GM19240 (cell line): ENCODE results near the gene KIF13A.
"Not testable (repeated sequence)": the region's sequence is repeated elsewhere in the genome, so short reads cannot be mapped to it uniquely, and the experiment has no call there.

Source experiments
- DNase-seq: peaks from one replicate; pipeline ENCODE4 v3.0.0; 2011; ENCODE audit warnings: low spot score; ENCODE audit not compliant: insufficient read length

The KIF13A gene

DNA sequence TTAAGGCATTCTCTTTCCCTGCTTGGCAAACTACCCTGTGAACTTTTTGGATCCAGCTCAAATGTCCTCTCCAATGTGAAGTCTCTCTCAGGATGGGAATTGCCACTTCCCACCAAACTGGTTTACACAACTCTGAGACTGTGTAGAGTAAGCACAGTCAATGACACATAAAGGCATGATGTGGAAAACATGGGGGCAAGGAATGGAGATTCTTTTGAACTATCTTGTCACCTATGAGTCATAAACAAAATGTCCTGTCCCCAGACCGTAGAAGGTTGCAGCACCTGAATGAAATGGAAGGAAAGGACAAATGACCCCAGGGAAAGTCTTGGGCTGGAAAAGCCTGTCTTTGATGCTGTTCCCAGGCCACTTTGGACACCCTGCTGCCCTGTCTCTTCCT lies 11.0 kb upstream of the KIF13A start:
- DNase-seq, result no peak

DNA sequence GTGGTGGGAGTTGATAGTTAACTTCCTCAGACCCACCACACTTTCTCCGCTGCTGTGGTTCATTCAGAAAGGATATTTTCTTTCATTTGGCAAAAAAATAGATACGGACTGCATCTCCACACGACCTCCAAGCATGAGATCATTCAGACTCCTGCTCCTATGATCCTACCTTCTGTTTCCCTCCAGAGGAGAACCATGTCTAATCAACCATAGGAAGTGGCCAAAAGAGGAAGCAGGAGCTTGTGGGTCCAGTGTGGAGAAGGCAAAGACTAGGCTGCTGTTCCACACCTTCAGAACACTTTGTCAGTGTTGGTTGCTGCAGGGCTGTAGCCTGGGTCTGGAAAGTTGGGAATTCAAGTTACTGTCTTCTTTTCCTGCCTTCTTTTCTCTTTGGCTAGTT lies 10.6 kb upstream of the KIF13A start:
- DNase-seq, result no peak

DNA sequence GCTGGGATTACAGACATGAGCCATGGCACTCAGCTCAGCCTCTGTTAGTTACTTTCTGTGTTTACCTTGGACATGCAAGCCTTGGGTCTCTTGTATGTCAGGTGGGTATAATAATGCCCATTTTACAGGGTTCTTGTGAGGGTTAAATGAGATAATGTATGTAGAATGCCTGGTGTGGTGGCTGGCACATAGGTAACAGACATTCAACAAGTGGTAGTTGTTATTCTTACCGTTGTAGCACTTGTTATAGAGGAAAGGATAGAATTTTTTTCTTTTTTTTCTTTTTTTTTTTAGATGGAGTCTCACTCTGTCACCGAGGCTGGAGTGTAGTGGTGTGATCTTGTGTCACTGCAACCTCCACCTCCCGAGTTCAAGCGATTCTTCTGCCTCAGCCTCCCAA lies 8.0 kb upstream of the KIF13A start:
- DNase-seq, result no peak

DNA sequence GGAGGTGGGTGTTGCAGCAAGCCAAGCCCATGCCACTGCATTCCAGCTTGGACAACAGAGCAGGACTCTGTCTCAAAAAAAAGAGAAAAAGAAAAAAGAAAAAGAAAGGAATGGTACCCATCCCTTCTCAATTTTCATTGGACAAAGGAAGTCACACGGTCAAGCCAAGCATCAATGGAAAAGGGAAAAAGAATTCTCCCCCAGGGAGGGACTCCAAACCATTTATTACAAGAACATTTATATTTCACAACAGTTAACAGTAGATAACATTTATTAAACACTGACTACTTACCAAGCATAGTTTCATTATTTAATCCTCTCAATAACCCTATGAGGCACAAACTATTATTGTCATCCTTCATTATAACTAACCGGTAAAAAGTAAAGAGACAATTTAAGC lies 6.6 kb upstream of the KIF13A start:
- DNase-seq, result no peak

DNA sequence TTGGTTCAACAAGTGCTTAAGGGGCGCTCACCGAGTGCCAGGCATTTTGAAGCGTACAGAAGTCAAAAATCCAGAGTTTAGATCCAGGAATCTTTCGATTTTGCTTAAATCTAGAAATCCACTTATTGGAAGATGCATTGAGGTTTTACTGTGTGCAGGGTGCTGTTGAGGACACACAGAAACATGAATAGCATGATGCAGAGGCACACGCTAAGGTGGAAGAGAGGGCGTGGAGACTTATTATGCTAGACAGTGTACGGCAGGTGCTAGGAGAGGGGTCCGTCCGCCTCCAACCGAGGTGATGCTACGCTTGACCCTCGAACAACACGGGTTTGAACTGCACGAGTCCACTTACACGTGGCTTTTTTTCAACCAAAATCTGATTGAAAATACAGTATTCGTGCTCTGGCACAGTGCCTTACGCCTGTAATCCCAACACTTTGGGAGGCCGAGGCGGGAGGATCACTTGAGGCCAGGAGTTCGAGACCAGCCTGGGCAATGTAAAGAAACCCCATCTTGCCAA lies 1.0 kb upstream of the KIF13A start:
- DNase-seq, result no peak

DNA sequence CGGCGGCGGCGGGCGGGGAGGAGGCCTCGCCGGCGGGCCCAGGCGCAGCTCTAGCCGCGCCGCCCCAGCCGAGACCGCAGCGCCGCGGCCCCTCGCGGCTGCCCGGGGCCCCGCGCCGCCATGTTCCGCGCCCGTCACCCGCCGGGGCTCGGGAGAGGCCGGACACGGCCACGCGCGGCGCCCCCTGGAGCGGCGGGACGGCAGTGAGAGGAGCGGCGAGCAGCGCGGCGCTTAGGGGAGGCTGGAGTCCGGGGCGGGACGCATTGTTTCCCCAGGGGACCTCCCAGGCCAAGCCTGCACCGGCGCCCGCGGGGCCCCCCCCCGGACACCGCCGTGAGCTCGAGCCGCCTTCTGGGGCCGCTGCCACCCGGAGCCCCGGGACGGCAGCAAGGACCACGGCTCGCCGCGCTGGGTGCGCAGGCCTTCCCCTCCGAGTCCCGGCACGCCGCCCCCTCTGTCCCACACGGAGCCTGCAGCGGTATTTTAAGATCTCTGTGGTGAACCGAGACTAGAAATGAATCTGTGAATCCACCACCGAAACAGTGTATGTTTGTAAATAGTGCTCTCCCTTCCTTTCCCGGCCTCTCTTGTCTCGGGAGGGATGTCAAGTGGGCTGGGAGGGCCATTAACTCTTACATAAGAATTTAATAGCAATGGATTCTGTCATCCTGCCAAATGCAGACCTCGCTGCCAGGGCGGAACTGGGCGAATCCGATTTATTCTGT lies 424 bp upstream of the KIF13A start:
- peak; percentile 55 for DNase-seq

DNA sequence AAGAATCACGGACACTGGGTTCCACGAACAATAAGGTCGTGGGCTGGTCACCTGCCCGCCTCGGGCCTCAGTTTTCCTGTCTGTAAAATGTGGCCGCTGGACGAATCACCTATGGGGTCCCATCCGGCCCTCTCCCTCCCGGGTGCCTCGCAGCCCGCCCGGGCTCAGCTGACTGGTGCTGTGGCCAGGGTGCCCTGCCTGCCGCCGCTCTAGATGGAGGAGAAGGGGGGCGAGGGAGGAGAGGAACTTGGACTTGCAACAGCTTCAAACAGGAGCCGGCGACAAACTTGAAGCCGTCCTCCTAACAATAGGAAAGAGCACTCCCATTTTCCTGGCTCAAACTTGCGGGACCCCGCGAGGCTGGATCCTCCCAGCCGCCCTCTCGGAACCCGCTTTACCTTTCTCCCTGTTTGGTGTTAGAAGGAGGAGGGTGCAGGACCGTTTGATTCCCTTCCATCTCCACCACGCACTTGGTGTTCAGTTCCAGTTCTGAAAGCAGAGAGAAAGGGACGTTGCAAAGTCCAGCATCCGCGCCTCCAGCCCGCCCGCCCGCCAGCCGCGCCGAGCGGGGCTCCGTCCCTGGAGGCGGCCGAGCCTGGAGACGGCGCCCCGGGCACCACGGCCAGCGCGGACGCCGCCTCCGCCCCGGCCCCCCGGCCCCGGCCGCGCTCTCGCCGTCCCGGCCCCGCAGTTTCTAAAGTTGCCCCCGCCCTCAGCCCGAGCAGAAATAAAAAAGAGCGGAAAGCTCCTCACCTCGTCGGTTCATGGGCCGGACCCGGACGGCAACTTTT lies 584 bp downstream of the KIF13A start:
- DNase-seq, result no peak

DNA sequence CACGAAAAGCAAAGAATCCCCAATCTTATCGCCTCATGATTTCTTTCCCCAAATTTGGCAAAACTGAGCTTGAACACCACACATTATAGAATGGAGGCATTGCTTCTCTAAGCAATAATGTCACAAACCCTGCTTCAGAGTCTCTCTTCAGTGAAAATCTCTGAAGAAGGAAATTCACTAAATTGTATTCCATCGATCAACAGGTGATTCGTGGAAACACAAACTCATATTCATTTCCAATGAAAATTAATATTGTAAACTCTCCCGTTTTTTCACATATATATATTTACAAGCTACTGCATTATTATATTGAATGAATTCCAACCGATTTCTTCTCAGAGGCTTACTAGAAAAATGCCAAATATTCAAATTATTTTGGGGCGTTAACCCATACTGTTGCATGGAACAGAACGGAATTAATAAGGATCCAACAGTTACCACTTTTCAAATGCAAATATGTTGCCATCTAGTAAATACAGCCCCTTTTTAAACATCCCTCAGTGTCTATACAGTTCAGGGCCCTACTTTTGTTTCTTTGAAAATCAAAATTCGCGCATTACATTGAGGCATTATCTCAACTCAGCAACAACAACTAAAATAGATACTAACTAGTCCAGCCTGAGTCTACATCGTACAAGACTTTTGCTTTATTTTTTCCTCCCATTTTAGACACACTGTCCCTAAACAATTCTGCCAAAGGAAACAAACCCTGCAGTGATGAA lies 1.3 kb downstream of the KIF13A start:
- no peak for DNase-seq

DNA sequence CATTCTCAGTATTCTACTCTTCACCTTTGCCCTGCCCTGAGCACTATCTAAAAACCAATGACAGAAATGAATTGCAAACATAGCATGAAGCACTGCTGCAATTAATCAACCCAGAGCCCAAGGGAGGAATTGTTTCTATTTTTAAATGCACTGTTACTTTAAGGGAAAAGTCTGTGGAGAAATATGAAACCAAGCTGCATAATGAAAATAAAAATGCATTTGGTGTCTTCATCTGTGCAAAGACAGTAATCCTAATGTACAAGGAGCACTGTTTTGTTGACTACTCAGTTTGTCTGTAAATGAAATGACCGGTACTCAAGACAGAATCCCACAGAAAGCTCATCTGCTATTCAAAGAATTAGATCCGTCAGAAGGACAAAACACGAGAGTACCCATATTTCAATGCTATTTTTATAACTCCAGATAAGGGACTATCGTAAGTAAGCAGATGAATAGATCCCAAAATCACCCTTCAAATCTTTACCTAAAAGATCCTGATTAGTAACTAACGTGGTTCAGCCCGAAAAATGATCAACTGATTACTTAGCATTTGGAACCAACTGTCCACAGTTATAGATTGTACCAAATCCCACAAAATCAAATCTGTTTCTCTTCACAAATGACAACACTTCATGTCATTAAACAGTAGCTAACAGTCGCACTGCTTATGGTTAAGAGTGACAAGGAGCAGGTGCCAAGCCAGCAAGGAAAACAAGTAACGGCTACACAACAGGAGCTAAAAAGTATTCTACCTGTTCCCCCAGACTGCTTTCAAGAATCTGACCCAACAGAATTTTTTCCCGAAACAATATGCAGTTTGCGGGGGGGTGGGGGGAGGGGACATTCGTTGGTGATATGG lies 2.4 kb downstream of the KIF13A start:
- DNase-seq, result no peak

DNA sequence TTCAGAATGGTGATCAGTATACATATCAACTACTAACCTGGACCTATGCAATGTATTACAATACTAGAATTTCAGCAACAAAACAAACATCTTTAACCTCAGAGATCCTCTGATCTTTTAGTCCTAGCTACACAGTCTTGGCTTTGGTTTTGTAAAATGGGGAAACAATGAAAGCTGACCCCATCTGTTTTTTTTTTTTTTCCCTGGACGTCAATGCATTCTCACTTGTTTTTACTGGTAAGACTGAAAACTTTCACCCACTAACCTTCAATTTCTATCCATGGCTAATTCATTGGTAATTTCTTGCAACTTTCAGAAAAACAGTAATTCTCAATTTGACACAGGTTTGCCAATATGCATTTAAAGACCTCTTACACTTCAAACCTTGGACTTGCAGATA lies 3.0 kb downstream of the KIF13A start:
- no peak for DNase-seq

DNA sequence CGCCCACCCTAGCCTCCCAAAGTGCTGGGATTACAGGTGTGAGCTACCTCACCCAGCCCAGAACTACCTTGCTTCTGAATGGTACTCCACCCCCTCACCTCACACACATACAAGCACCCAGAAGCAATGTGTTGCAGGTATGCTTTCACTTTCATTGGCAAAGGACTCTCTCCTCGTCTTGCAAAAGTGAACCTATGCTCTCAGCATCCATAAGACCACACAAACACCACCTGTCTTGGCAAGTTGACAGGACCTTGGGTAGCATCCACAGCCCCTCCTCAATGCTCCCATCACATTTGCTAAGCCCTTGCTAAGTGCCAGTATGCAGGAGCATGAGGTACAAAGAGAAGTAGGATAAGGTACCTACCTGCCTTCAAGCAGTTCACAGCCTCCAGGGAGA lies 3.7 kb downstream of the KIF13A start:
- no peak for DNase-seq

DNA sequence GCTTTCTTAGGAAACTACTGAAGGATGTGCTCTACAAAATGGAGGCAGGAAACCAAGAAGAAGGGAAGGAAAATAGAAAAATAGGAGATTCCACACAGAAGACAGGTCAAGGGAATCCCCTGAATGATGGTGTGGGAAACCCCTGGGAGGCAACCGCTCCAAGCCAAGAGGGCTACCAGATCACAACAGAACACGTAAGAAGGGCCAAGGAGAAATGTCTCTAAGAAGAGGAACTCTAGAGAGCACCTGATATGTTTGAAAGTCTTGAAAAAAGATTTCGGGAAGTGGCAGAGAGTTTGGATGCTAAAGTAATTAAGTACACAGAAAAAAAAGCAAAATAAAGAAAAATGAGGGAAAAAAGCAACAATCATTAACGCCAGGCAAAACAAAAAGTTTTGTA lies 7.1 kb downstream of the KIF13A start:
- no peak for DNase-seq

DNA sequence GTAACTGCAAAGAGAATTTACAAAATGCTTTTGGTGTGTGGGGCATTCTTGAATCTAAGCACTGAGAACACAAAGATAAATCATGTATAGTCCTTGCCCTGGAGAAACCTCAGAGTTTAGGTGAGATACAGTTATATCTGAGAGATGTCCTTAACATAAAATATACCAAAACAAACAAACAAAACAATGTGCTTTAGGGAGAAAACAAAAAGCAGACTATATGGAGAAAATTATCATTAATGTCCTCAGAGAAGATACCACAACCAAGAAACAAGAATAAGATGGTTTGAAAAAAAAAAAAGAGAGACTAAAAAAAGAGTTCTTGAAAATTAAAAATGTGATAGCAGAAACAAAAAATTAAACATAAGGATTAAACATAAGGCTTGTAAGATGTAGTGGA lies 8.0 kb downstream of the KIF13A start:
- no peak for DNase-seq

DNA sequence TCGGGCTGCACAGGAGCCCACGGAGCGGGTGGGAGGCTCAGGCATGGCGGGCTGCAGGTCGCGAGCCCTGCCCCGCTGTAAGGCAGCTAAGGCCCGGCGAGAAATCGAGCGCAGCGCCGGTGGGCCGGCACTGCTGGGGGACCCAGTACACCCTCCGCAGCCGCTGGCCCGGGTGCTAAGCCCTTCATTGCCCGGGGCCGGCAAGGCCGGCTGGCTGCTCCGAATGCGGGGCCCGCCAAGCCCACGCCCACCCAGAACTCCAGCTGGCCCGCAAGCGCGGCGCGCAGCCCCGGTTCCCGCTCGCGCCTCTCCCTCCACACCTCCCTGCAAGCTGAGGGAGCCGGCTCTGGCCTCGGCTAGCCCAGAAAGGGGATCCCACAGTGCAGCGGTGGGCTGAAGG lies 11.2 kb downstream of the KIF13A start:
- not testable (repeated sequence) for DNase-seq

DNA sequence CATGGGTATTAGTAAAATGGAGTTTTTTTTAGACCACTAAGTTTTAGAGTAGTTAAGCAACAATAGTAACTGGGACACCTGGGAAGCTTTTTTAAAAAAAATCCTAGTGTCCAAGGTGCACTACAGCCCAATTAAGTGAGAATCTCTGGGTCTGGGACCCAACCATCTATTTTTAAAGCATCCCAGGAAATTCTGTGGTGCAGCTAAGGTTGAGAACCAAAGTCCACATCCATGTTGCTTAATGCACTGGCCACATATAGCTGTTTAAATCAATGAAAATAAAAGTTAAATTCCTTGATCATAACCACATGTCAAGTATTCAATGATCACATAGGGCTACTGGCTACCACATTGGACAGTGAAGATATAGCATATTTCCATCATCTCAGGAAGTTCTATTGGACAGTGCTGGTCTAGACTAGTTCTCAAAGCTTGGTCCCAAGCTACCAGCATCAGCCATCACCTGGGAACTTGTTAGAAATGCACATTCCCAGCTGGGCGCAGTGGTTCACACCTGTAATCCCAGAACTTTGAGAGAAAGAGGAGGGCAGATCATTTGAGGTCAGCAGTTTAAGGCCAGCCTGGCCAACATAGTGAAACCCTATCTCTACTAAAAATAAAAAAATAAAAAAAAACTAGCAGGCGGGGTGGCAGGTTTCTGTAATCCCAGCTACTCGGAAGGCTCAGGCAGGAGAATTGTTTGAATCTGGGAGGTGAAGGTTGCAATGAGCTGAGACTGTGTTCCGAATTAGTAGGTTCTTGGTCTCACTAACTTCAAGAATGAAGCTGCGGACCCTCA lies 12.7 kb downstream of the KIF13A start:
- no peak for DNase-seq

DNA sequence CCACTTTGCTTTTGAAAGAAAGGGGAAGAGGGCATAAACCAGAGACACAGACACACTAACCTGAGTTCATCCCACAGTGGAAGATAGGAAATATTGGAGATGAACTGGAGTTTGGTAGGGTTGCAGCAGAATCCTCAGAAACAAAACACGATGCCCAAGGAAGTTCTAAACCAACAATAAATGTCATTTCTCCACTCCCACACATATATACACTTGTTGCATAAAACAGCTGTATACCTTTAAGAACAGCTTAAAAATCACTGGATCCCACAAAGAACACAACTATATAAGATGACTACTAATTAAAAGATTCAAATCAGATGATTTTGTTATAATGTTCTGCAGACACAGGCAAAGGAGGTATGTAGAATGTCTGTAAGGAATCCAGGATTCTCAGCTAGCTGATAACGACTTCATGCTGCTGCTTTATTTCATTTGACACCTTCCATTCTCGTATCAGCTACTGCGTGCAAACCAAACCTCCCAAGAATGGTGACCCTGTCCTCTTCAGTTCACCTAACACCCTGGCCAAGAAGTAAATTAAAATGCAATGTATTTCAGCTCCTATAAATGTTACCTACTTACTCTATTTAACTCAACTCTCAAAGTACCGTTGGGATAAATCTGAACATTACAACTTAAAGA lies 14.3 kb downstream of the KIF13A start:
- DNase-seq, result no peak

DNA sequence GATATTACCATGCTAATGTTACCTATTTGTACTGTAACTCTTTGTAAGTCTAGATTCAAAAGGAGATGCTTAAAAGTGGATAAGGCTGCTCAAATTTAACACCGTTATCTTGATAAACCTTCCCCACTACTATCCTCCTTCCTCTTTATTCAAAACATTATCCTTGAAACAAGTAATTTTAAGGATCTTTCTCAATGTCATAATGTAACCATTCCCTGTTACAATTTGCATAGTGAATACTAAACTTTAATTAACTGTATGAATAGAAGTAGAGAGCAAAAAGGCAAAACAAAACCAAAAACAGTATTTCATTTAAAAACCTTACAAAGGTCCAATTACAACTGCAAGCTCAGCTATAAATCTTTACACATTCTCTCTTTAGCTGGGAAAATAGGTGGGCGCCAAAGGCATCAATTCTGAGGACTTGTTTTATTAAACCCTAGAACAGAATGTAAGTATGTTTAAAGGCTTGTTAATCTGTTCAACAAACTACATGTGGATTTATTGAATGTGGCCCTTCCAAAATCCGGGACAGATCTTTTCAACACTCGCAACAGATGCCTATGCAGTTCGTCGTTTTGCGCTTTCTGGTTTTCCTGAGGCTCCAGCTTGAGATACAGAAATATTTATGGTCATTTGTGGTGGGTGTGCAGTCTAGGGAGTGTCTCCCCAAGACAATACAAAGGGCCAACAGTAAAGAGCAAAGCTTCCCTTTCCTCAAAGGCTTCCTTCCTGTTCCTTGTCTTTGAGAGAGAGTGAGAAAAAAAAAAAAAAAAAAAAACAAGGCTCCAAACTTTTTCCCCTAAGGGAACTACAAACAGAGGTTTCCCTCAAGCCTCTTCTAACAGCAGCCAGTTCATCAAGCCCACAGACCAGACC lies 15.1 kb downstream of the KIF13A start:
- no peak for DNase-seq

DNA sequence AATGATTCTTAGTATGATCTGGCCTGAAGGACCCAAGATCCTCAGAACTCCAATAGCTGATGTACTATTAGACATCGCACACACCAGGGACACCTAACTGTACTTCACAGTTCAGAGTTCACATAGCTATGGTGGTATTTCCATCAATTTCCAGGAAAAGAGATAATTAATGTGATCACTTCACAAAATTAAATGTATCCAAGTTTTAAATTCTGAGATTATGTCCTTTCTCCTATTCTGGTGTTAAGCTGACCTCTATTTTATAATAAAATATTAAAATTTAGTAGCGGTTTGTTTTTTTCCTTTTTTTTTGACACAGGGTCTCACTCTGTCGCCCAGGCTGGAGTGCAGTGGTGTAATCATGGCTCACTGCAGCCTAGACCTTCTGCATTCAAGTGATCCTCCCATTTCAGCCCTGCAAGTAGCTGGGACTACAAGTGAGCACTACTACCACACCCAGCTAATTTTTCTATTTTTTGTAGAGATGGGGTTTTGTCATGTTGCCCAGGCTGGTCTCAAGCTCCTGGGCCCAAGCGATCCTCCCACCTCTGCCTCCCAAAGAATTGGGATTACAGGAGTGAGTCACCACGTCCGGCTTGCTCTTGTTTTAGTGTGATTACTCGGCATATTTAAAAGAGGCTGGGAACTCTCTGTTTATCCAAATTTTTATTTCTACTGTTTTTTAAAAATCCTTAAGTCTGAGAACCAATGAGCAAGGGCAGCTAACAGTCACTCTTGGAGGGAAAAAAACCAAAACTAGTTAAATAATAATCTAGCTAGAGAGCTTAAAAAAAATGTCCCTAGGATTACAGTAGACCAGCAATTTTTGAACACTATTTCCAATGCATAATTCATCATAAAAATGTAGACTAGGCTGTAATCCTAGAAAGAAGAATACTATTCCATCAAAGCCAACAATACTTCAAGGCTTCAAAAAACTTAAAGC lies 16.0 kb downstream of the KIF13A start:
- no peak for DNase-seq
